ENCODE results near the gene RPS2.

DNA sequence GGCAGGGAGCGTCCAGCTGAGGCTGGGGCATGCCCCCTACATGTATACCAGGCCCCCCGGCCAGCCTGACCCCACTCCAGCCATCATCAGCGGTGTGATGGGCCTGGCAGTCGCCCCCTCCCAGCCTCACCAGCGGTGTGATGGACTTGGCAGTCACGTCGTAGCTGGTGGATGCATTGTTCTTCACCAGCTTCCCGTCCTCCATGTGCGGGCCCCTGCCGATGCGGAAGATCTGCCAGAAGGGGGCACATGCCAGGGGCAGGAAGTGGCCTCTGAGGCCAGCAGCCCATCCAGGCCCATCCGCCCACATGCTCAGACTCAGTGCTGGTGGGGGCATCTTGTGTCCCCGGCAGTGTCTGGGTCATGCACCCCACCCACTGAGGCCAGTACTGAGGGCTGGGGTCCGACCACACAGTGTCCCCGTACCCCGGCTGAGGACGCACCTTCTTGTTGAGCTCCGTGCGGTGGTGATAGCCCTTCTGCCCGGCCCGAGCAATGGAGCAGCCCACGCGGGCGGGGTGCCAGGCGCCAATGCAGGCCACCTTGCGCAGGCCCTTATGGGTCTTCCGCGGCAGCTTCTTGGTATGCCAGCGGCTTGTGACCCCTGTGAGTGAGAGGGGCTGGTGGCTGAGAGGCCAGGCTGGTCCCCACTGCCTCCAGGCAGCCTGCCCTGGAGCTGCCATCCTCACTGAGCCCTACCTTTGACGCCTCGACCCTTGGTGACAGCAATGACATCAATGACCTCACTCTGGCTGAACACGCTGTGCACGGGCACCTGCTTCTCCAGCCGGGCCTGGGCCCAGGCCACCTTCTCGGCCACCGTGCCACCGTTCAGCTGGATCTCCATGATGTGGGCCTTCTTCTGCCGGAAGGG lies 17.9 kb downstream of the RPS2 start:
- TF ChIP-seq, protein P1, sequence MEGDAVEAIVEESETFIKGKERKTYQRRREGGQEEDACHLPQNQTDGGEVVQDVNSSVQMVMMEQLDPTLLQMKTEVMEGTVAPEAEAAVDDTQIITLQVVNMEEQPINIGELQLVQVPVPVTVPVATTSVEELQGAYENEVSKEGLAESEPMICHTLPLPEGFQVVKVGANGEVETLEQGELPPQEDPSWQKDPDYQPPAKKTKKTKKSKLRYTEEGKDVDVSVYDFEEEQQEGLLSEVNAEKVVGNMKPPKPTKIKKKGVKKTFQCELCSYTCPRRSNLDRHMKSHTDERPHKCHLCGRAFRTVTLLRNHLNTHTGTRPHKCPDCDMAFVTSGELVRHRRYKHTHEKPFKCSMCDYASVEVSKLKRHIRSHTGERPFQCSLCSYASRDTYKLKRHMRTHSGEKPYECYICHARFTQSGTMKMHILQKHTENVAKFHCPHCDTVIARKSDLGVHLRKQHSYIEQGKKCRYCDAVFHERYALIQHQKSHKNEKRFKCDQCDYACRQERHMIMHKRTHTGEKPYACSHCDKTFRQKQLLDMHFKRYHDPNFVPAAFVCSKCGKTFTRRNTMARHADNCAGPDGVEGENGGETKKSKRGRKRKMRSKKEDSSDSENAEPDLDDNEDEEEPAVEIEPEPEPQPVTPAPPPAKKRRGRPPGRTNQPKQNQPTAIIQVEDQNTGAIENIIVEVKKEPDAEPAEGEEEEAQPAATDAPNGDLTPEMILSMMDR (conservative IDR thresholded peaks at IDR 0.05; ENCODE audit: low read length), result no peak
- no peak for TF ChIP-seq EZH2phosphoT487 (IDR thresholded peaks at IDR 0.05; ENCODE audit: borderline replicate concordance)
